Cardiac muscle cell (in vitro differentiated cells and primary cell): ENCODE measurements around the gene MRPS17. TPM values are rescaled to one million over a fixed set of nuclear protein-coding genes. Genes with fewer than 3 reads are reported as not detected.
A peak's percentile ranks its signal among the peaks of the same experiment; 100 is the strongest.
"Not testable (repeated sequence)": the region's sequence is repeated elsewhere in the genome, so short reads cannot be mapped to it uniquely, and the experiment has no call there.

ENCODE experiments used
- DNase-seq, 2 donors: peaks; one replicate each; pipeline versions ENCODE4 v3.0.0 to v3.0.0-alpha.2; 2010 to 2017; ENCODE audit warnings: low read depth in 1 of 2, low spot score in 1 of 2
- H3K27ac ChIP-seq: fragments of 200-600 bp; sonication (generic); 2 replicates; pipeline ENCODE4 v1.5.1; 2016
- H3K27me3 ChIP-seq: fragments of 200-600 bp; sonication (generic); 2 replicates; pipeline ENCODE4 v1.6.0; 2016; ENCODE audit warnings: control low read depth
- H3K36me3 ChIP-seq: fragments of 200-600 bp; sonication (generic); 2 replicates; pipeline ENCODE4 v1.5.1; 2016; ENCODE audit warnings: control low read depth
- H3K4me1 ChIP-seq: fragments of 200-600 bp; sonication (generic); 2 replicates; pipeline ENCODE4 v1.8.1; 2017; ENCODE audit warnings: low read depth, mild to moderate bottlenecking, mixed run types
- H3K4me3 ChIP-seq: fragments of 200-600 bp; sonication (generic); 2 replicates; pipeline ENCODE4 v1.5.1; 2016; ENCODE audit warnings: mild to moderate bottlenecking
- H3K9me3 ChIP-seq: fragments of 200-600 bp; sonication (generic); 2 replicates; pipeline ENCODE4 v1.5.1; 2017; ENCODE audit warnings: low read depth, mild to moderate bottlenecking, control low read depth
- polyA plus RNA-seq: library from polyadenylated mRNA; unstranded; fragments of >200 nt; fragmentation: Nextera tagmentation; extraction: Ambion mirVana; gene quantifications from 2 replicates; pipeline ENCODE4 v1.2.1, GENCODE V29; 2016
- total RNA-seq: library from RNA; depleted of rRNA; stranded (reverse); fragments of >200 nt; gene quantifications from 2 replicates; pipeline ENCODE4 v1.2.3, GENCODE V29; 2016
- TF ChIP-seq, protein P1 (sequence below): IDR thresholded peaks from 2 replicates; pipeline ENCODE4 v1.5.1; 2012; ENCODE audit warnings: low read depth, mild to moderate bottlenecking, low read length

The MRPS17 gene
- total and polyA plus RNA-seq, 2 experiments from 2014 or later: 7.8 to 34.4 TPM

DNA sequence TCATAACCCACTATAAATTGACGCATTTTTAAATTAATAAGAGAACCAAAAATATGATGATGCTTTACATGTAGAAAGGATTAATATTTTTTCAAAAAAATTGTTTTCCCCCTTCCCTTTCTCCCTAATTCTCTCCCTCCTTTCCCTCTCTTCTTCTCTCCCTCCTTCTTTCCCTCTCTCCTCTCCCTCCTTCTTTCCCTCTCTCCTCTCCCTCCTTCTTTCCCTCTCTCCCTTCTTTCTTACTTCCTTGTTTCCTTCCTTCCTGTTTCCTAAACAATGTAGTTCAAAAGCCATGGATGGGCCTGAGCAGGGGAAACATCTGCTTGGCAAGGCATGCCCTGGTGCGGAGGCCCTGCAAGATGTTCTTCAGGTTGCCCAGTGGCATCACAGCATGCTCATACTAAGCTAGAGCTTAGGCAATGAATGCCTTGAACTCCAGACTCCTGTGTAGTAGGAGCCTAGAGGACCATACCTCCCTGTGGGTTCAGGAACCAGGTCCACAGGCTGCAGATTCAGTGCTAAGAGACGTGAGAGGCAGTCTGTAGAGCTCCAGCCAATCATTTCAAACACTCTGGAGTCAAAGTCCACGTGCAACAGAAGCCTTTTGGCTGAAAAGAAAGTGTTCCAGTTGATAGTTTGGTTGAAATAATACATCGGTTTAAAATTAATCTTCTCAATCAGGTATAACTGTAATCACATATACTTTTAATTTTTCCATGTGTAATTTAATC lies 20.1 kb upstream of the MRPS17 start:
- Histone ChIP-seq H3K36me3 (no peaks in the 10 kb centered on the region), H3K27ac (no peak overlapping the region), H3K4me1 (no peaks in the 10 kb centered on the region), H3K27me3 (no peaks in the 10 kb centered on the region), H3K4me3 (no peak overlapping the region), H3K9me3 (peaks cover 2% of the 10 kb centered on the region)
- TF ChIP-seq, protein P1, sequence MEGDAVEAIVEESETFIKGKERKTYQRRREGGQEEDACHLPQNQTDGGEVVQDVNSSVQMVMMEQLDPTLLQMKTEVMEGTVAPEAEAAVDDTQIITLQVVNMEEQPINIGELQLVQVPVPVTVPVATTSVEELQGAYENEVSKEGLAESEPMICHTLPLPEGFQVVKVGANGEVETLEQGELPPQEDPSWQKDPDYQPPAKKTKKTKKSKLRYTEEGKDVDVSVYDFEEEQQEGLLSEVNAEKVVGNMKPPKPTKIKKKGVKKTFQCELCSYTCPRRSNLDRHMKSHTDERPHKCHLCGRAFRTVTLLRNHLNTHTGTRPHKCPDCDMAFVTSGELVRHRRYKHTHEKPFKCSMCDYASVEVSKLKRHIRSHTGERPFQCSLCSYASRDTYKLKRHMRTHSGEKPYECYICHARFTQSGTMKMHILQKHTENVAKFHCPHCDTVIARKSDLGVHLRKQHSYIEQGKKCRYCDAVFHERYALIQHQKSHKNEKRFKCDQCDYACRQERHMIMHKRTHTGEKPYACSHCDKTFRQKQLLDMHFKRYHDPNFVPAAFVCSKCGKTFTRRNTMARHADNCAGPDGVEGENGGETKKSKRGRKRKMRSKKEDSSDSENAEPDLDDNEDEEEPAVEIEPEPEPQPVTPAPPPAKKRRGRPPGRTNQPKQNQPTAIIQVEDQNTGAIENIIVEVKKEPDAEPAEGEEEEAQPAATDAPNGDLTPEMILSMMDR: no peak
- DNase-seq: no peak

DNA sequence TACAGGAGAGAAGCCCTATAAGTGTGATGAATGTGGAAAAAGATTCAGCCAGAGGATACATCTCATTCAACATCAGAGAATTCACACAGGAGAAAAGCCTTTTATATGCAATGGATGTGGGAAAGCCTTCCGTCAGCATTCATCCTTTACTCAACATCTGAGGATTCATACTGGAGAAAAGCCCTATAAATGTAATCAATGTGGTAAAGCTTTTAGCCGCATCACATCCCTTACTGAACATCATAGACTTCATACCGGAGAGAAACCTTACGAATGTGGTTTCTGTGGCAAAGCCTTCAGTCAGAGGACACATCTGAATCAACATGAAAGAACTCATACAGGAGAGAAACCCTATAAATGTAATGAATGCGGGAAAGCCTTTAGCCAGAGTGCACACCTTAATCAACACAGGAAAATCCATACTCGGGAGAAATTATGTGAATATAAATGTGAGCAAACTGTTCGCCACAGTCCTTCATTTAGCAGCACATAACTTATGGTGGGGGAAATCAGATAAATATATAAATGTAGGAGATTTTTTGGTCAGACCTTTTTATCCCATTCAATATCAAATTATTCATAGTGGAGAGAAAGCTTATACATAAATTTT lies 12.1 kb upstream of the MRPS17 start:
- TF ChIP-seq, protein P1: no peak
- DNase-seq: no peak
- Histone ChIP-seq H3K4me1 (no peaks in the 10 kb centered on the region), H3K27ac (no peak overlapping the region), H3K36me3 (no peaks in the 10 kb centered on the region), H3K27me3 (no peaks in the 10 kb centered on the region), H3K4me3 (no peak overlapping the region), H3K9me3 (peaks cover 3% of the 10 kb centered on the region)

DNA sequence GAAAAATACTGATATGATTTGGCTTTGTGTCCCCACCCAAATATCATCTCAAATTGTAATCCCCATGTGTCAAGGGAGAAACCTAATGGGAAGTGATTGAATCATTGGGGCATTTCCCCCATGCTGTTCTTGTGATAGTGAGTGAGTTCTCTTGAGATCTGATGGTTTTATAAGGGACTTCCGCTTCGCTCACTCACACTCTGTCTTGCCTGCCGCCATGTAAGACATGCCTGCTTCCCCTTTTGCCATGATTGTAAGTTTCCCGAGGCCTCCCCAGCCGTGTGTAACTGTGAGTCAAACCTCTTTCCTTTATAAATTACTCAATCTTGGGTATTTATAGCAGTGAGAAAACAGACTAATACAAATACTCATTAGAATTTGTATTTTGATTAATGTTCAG lies 5.1 kb upstream of the MRPS17 start:
- DNase-seq: no peak
- H3K27ac ChIP-seq: no peak overlapping the region
- no peaks in the 10 kb centered on the region for H3K27me3 ChIP-seq
- no peak overlapping the region for H3K4me3 ChIP-seq
- no peaks in the 10 kb centered on the region for H3K36me3 ChIP-seq
- TF ChIP-seq, protein P1: no peak
- no peaks in the 10 kb centered on the region for H3K4me1 ChIP-seq
- H3K9me3 ChIP-seq: no peaks in the 10 kb centered on the region

DNA sequence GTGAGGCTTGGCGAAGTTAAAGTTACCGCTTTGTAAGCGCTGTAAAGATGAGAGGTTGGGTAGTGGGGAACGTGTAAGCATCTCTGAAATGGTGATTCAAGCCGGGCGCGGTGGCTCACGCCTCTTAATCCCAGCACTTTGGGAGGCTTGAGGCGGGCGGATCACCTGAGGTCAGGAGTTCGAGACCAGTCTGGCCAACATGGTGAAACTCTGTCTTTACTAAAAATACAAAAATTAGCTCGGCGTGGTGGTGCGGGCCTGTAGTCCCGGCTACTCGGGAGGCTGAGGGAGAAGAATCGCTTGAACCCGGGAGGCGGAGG lies 635 bp downstream of the MRPS17 start:
- not testable (repeated sequence) for DNase-seq, H3K27me3 ChIP-seq, H3K36me3 ChIP-seq, H3K9me3 ChIP-seq, H3K4me1 ChIP-seq
- Histone ChIP-seq H3K4me3 (peak overlapping the region; percentile 75), H3K27ac (peak overlapping the region; percentile 45)

DNA sequence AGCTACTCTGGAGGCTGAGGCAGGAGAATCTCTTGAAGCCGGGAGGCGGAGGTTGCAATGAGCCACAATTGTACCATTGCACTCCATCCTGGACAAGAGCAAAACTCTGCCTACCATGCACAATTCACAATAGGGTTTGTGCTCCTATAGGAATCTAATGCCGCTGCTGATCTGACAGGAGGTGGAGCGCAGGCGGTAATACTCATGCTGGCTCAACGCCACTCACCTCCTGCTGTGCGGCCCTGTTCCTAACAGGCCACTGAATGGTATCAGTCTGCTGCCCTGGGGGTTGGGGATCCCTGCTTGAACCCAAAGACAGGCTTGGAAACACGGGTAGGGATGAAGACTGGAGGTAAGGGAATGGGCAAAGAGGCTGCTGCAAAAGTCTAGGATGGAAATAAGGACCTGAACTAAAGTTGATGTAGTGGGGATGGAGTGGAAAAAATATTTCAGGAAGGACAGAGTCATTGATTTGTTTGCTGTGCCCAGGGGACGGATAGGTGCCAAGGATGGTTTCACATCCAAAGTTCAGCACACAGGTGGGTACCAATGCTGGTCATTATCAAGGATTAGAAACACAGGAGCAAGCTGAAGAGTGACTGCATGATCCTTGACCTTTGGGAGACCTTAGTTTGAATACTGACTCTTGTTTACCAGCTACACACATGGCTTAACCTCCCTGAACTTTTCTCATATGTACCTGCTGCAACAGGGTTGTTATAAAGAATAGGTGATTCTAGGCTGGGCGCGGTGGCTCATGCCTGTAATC lies 2.2 kb downstream of the MRPS17 start:
- no peaks in the 10 kb centered on the region for H3K4me1 ChIP-seq
- no peak overlapping the region for H3K4me3 ChIP-seq
- H3K36me3 ChIP-seq: no peaks in the 10 kb centered on the region
- DNase-seq: no peak
- H3K9me3 ChIP-seq: no peaks in the 10 kb centered on the region
- no peaks in the 10 kb centered on the region for H3K27me3 ChIP-seq
- TF ChIP-seq, protein P1: no peak
- no peak overlapping the region for H3K27ac ChIP-seq

DNA sequence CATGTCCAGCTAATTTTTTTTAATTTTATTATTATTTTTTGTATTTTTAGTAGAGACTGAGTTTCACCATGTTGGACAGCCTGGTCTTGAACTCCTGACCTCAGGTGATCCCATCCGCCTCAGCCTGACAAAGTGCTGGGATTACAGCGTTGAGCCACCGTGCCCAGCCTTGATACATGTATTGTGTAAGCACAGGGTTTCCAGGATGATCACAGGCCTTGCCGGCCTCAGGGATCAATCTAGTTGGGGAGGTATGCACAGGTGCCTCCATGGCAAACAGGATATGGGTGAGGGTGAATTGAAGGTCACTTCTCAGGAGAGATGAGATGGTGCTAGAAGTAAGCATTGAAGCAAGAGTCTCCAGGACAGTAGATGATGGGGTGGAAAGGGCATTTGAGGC lies 5.5 kb downstream of the MRPS17 start:
- Histone ChIP-seq H3K27ac (no peak overlapping the region), H3K27me3 (peaks cover 2% of the 10 kb centered on the region), H3K4me1 (no peaks in the 10 kb centered on the region), H3K4me3 (no peak overlapping the region), H3K36me3 (no peaks in the 10 kb centered on the region), H3K9me3 (no peaks in the 10 kb centered on the region)
- TF ChIP-seq, protein P1: no peak
- no peak for DNase-seq
